ENCODE data around the gene CBX4. TPM values are rescaled to one million over a fixed set of nuclear protein-coding genes. Genes with fewer than 3 reads are reported as not detected.

CBX4 gene
- total and polyA plus RNA-seq, 10 of the 15 experiments (the other 5 are each of a cell fraction or from before 2014, with no cell fraction given), result 0.69 to 24.6 (median 4.2) TPM

- Histone ChIP-seq H4K20me1 (ENCODE audit: control insufficient read depth, insufficient read depth) (no peaks in the 10 kb centered on the region), H3K27me3 (replicated peaks in 1 of 2; ENCODE audit: control insufficient read depth in 2 of 2, insufficient read depth in 2 of 2, low read length in 1 of 2) (peaks cover 14 to 16% of the 10 kb centered on the region in 2 experiments; a peak in 3 of 4 replicates), H3K4me1 (ENCODE audit: control insufficient read depth, insufficient read depth, low read length) (peaks cover 4% of the 10 kb centered on the region; the same call in 1 of the 2 replicates), H3K4me3 (no peak overlapping the region), H3K79me2 (ENCODE audit: control insufficient read depth, insufficient read depth, low read length) (no peaks in the 10 kb centered on the region), H2AFZ (ENCODE audit: control insufficient read depth, low read depth, low read length) (no peak overlapping the region), H3K9ac (ENCODE audit: control insufficient read depth, insufficient read depth, low read length) (no peak overlapping the region), H3K4me2 (ENCODE audit: control insufficient read depth, insufficient read depth) (no peak overlapping the region), H3K9me3 (replicated peaks; ENCODE audit: control insufficient read depth, insufficient read depth, low read length) (no peaks in the 10 kb centered on the region), H3K27ac (ENCODE audit: control insufficient read depth, insufficient read depth) (no peak overlapping the region), H3K36me3 (ENCODE audit: control insufficient read depth in 2 of 2, insufficient read depth in 2 of 2, low read length in 1 of 2) (peaks cover 2 to 3% of the 10 kb centered on the region in 2 experiments; a peak in 2 of 4 replicates)
- no peak for FAIRE-seq
- CTCF ChIA-PET, result no interaction called here
- SMC1A ChIA-PET (ENCODE audit: uncharacterized antibody, unreplicated experiment), result no interaction called here
- TF ChIP-seq RAD51 (IDR thresholded peaks at IDR 0.05) (no peak), SMARCA5 (IDR thresholded peaks at IDR 0.05) (no peak), TCF7 (IDR thresholded peaks at IDR 0.05; ENCODE audit: borderline replicate concordance) (no peak), NFYA (IDR thresholded peaks at IDR 0.05; ENCODE audit: borderline replicate concordance, low read depth, low read length) (no peak), MTA3 (IDR thresholded peaks at IDR 0.05; ENCODE audit: borderline replicate concordance, low read length) (no peak), E4F1 (IDR thresholded peaks at IDR 0.05; ENCODE audit: borderline replicate concordance, partially characterized antibody) (no peak), KAT2A (conservative IDR thresholded peaks at IDR 0.05; ENCODE audit: control insufficient read depth, low read depth, low read length) (no peak)
- TF ChIP-seq, protein P1, sequence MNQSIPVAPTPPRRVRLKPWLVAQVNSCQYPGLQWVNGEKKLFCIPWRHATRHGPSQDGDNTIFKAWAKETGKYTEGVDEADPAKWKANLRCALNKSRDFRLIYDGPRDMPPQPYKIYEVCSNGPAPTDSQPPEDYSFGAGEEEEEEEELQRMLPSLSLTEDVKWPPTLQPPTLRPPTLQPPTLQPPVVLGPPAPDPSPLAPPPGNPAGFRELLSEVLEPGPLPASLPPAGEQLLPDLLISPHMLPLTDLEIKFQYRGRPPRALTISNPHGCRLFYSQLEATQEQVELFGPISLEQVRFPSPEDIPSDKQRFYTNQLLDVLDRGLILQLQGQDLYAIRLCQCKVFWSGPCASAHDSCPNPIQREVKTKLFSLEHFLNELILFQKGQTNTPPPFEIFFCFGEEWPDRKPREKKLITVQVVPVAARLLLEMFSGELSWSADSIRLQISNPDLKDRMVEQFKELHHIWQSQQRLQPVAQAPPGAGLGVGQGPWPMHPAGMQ (IDR thresholded peaks at IDR 0.05; ENCODE audit: borderline replicate concordance), result no peak
- TF ChIP-seq, protein P2, sequence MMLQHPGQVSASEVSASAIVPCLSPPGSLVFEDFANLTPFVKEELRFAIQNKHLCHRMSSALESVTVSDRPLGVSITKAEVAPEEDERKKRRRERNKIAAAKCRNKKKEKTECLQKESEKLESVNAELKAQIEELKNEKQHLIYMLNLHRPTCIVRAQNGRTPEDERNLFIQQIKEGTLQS (IDR thresholded peaks at IDR 0.05; ENCODE audit: borderline replicate concordance, extremely low read depth, low read depth, low read length), result no peak
- TF ChIP-seq, protein P3, sequence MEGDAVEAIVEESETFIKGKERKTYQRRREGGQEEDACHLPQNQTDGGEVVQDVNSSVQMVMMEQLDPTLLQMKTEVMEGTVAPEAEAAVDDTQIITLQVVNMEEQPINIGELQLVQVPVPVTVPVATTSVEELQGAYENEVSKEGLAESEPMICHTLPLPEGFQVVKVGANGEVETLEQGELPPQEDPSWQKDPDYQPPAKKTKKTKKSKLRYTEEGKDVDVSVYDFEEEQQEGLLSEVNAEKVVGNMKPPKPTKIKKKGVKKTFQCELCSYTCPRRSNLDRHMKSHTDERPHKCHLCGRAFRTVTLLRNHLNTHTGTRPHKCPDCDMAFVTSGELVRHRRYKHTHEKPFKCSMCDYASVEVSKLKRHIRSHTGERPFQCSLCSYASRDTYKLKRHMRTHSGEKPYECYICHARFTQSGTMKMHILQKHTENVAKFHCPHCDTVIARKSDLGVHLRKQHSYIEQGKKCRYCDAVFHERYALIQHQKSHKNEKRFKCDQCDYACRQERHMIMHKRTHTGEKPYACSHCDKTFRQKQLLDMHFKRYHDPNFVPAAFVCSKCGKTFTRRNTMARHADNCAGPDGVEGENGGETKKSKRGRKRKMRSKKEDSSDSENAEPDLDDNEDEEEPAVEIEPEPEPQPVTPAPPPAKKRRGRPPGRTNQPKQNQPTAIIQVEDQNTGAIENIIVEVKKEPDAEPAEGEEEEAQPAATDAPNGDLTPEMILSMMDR (IDR thresholded peaks at IDR 0.05 in 2 of 3, conservative IDR thresholded peaks at IDR 0.05 in 1 of 3; ENCODE audit: control insufficient read depth in 2 of 3, extremely low read depth in 1 of 3, insufficient read depth in 1 of 3, low read depth in 3 of 3, low read length in 3 of 3), result no peak
- intact Hi-C loops (cut with micrococcal nuclease; ENCODE audit: unreplicated experiment), result loop anchor here (2.0 kb wide), 1 partner anchor 179 kb away; no protein-coding TSS in a partner anchor
- POLR2A ChIA-PET, result no interaction called here
- no peak for ATAC-seq
- BruUV-seq (replicated peaks), result no TSS peak
- DNase-seq (ENCODE audit: low read depth, low spot score), result no peak
- in situ Hi-C loops (cut with MboI), result no loop called here
- RAD21 ChIA-PET (ENCODE audit: unreplicated experiment), result interaction anchor here (1.0 kb wide), 1 partner anchor 45 kb away, joined by 3 read pairs; no protein-coding TSS in a partner anchor
- WGBS (ENCODE audit: insufficient coverage, insufficient replicate concordance, low lambda C conversion rate, missing lambda C conversion rate), result 16% methylated on average over 26 of the region's 26 CpGs
Measured at GRCh38 chr17:79791735-79792161, 47.5 kb downstream of the CBX4 start.
